ENCODE results near the gene NKX2-2. TPM values are rescaled to one million over a fixed set of nuclear protein-coding genes. Genes with fewer than 3 reads are reported as not detected.

Gene NKX2-2
- total RNA-seq, 1 donor from 2014 or later, result not detected

GRCh38 chr20:21512634-21513180 lies 1.2 kb downstream of the NKX2-2 start:
- FAIRE-seq, result no peak

DNA sequence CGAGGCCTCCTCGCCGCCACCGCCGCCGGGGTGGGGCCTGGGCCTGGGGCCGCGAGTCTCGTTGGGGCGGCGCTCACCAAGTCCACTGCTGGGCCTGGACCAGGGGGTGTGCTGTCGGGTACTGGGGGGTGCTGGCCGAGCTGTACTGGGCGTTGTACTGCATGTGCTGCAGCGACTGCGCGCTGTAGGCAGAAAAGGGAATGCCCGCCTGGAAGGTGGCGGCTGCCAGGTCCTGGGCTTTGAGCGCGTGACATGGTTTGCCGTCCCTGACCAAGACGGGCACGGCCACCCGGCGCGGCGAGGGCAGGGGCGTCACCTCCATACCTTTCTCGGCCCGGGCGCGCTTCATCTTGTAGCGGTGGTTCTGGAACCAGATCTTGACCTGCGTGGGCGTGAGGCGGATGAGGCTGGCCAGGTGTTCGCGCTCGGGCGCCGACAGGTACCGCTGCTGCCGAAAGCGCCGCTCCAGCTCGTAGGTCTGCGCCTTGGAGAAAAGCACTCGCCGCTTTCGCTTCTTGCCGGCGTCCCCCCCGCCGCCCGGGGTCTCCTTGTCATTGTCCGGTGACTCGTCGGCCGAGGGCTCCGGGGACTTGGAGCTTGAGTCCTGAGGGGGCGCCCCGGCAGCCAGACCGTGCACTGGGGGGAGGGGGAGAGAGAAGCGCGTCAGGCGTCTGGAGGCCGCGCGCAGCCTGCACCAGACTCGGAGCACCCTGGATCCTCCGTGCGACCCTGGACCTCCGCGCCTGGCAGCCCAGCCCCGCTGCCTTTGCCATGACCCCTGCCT lies 1.8 kb downstream of the NKX2-2 start:
- peaks cover 73% of the 10 kb centered on the region for H3K27me3 ChIP-seq (ENCODE audit: control insufficient read depth, insufficient read depth, low read length)
- no peak overlapping the region for H3K4me3 ChIP-seq (ENCODE audit: low read depth, low read length)
- H3K36me3 ChIP-seq (ENCODE audit: control insufficient read depth, insufficient read depth, low read length), result no peaks in the 10 kb centered on the region
- FAIRE-seq, result no peak
- DNase-seq (ENCODE audit: low read depth), result no peak
- no peak for TF ChIP-seq CTCF (IDR thresholded peaks at IDR 0.05; ENCODE audit: insufficient read depth, low read length, severe bottlenecking)

More at GRCh38 chr20:21512634-21513180, 1.2 kb downstream of the NKX2-2 start:
- DNase-seq (ENCODE audit: low read depth), result no peak
- H3K4me3 ChIP-seq (ENCODE audit: low read depth, low read length), result no peak overlapping the region
- no peak for TF ChIP-seq CTCF (IDR thresholded peaks at IDR 0.05; ENCODE audit: insufficient read depth, low read length, severe bottlenecking)
- no peaks in the 10 kb centered on the region for H3K36me3 ChIP-seq (ENCODE audit: control insufficient read depth, insufficient read depth, low read length)
- H3K27me3 ChIP-seq (ENCODE audit: control insufficient read depth, insufficient read depth, low read length), result peaks cover 73% of the 10 kb centered on the region

DNA sequence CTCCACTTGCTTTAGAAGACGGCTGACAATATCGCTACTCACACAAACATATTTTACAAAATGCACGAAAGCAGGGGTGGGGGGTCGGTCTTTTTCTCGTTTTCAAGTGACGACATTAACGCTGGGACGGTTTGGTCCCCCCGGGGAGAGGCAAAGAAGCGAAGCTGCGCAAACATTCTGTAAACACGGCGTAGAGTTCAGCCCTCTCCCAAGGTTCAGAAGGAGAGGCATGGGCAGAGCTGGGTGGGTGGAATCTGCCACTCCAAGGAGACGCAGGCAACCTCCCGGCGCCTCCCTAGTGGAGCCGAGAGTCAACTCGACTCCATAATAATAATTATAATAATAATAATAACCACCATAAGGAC lies 2.4 kb downstream of the NKX2-2 start:
- peaks cover 72% of the 10 kb centered on the region for H3K27me3 ChIP-seq (ENCODE audit: control insufficient read depth, insufficient read depth, low read length)
- H3K36me3 ChIP-seq (ENCODE audit: control insufficient read depth, insufficient read depth, low read length), result no peaks in the 10 kb centered on the region
- no peak for FAIRE-seq
- no peak for DNase-seq (ENCODE audit: low read depth)
- no peak overlapping the region for H3K4me3 ChIP-seq (ENCODE audit: low read depth, low read length)
- TF ChIP-seq CTCF (IDR thresholded peaks at IDR 0.05; ENCODE audit: insufficient read depth, low read length, severe bottlenecking), result no peak

DNA sequence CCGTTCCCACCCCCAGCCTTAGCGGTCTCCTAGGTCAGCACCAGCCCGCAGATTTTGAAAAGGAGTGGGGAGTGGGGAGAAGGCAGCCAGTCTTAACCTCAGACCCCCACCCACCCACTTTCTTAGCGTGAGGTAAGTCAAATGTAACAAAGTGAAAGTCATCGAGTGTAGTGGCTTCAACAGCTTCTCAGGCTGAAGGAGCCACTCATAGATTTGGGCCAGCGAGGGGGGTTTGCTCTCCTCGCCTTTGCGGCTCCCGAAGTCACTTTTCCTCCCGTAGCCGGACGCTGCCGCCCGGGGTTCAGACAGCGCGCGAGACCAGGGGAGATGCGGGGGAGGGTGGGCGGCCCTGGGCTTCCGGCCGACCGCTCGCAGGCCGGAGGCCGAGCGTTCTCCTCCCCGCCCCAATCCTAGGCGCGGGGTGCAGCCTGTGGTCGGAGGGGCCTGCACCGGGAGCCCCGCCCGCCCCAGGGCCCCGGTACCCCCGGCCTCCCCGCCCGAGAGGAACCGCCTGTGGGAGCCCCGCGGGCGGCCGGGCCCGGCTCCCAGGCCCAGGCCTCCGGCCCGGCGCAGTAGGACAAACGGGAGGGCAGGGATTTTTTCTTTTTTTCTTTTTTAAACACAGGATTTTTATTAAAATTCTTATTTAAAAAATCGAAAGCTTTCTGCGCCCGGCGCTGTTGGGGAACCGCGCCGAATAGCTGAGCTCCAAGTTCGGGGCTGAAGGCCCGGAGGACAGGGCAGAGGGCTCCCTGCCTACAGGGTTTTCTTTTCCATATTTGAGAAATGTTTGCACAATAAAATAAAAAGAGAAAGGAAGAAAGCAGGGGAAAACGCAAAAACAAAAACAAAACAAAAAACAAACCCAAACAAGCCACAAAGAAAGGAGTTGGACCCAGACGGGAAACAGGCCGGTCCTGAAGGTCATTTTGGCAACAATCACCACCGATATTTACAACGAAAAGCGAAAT lies 3.2 kb downstream of the NKX2-2 start:
- no peak overlapping the region for H3K4me3 ChIP-seq (ENCODE audit: low read depth, low read length)
- FAIRE-seq, result no peak
- no peak for TF ChIP-seq CTCF (IDR thresholded peaks at IDR 0.05; ENCODE audit: insufficient read depth, low read length, severe bottlenecking)

GRCh38 chr20:21509597-21510371 lies 4.1 kb downstream of the NKX2-2 start:
- DNase-seq (ENCODE audit: low read depth), result no peak
- TF ChIP-seq CTCF (IDR thresholded peaks at IDR 0.05; ENCODE audit: insufficient read depth, low read length, severe bottlenecking), result no peak
- H3K36me3 ChIP-seq (ENCODE audit: control insufficient read depth, insufficient read depth, low read length), result no peaks in the 10 kb centered on the region
- peaks cover 67% of the 10 kb centered on the region for H3K27me3 ChIP-seq (ENCODE audit: control insufficient read depth, insufficient read depth, low read length)
- no peak overlapping the region for H3K4me3 ChIP-seq (ENCODE audit: low read depth, low read length)
- FAIRE-seq, result no peak

More for the DNA sequence above, 3.2 kb downstream of the NKX2-2 start:
- Histone ChIP-seq H3K27me3 (ENCODE audit: control insufficient read depth, insufficient read depth, low read length) (peaks cover 67% of the 10 kb centered on the region), H3K36me3 (ENCODE audit: control insufficient read depth, insufficient read depth, low read length) (no peaks in the 10 kb centered on the region)
- DNase-seq (ENCODE audit: low read depth), result no peak
